Lower leg skin (tissue), 3 donors: ENCODE measurements around the gene EXD1.

ENCODE experiments used
- CTCF ChIP-seq, 3 donors: fragments of 450-650 bp; IDR thresholded peaks; one replicate each; pipeline ENCODE4 v1.5.1; 2016; ENCODE audit warnings: antibody characterized with exemption in 3 of 3, mild to moderate bottlenecking in 3 of 3, moderate library complexity in 2 of 3
- POLR2A ChIP-seq, 2 donors: fragments of 450-650 bp; IDR thresholded peaks; one replicate each; pipeline ENCODE4 v1.6.1; 2016 to 2017; ENCODE audit warnings: antibody characterized with exemption in 2 of 2, mild to moderate bottlenecking in 1 of 2, moderate library complexity in 1 of 2

DNA sequence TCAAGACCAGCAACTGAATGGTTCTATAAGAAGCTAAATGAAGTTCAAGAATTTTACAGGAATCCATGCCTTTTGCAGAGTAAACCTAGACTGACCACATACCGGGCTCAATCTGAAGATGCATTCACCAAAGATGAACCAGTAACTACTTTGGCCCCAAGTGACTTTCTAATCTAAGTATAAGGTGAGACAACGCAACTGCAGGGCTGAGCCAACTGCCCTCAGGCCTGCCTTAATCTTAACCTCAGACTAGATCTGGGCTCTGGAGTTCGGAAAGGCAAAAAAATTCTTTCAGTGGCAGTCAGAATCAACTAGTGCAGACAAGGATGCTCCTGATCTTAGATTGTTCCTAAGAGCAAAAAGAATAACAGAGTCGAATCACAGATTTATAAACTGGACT lies 48.3 kb downstream of the EXD1 start:
- no peak for TF ChIP-seq CTCF (IDR thresholded peaks at IDR 0.05)
- TF ChIP-seq POLR2A (IDR thresholded peaks at IDR 0.05): no peak
